Measurements from ENCODE around the gene RTN1.
"Not testable (repeated sequence)": the region's sequence is repeated elsewhere in the genome, so short reads cannot be mapped to it uniquely, and the experiment has no call there.

The RTN1 gene

DNA sequence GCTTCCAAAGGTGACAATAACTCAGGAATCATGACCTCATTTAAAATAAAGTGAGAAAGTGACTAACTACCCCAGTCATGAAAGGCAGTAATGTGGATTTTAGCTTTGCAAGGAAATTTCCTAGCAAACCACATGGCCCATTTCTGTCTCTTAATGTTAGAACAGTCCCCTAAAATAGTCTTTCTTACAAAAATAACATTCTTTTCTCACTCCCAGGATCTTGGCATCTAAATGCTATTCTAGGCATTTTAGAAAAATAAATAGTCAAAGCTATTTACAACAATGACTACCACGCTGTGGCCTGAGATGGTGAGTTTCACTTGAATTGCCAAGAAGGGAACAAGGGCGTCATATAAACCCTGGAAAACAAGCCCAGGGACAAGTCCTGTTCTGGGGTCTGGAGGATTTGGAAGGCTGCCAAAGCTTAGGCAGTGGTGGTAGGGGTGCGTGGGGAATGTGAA, 192.8 kb downstream of the RTN1 start:
- Histone ChIP-seq H3K36me3 (ENCODE audit: control insufficient read depth in 2 of 2, insufficient read depth in 2 of 2, low read length in 2 of 2) (no peaks in the 10 kb centered on the region), H3K9me3 (ENCODE audit: control insufficient read depth in 2 of 2, low read length in 2 of 2) (peaks cover 0 to 4% of the 10 kb centered on the region in 2 donors), H3K9ac (ENCODE audit: low read length in 2 of 2) (no peak overlapping the region), H3K27ac (ENCODE audit: low read length) (no peak overlapping the region), H3K4me3 (ENCODE audit: low read length in 2 of 2) (no peak overlapping the region), H3K27me3 (ENCODE audit: control insufficient read depth in 1 of 2, insufficient read depth in 2 of 2, low read length in 2 of 2) (no peaks in the 10 kb centered on the region), H3K4me1 (ENCODE audit: control insufficient read depth, insufficient read depth, low read length) (no peaks in the 10 kb centered on the region)

DNA sequence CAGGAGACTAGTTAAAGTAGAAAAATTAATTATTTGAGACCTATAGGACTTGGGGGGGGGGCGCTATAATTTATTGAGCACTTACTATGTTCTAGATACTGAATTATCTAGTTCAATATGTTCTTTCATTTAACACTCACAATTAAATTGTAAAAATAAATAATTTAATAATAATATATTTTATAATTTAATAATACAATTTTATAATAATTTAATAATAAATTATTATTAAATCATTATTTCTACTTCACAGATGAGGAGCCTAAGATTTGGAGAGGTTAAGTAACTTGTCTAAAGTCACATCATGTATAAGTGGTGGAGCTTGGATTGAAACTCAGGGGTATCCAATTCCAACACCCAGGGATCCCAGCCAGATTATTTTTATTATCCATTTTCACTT, 195.2 kb downstream of the RTN1 start:
- Histone ChIP-seq H3K27me3 (ENCODE audit: control insufficient read depth in 1 of 2, insufficient read depth in 2 of 2, low read length in 2 of 2) (no peaks in the 10 kb centered on the region), H3K9ac (ENCODE audit: low read length in 2 of 2) (no peak overlapping the region), H3K4me3 (ENCODE audit: low read length in 2 of 2) (no peak overlapping the region), H3K36me3 (ENCODE audit: control insufficient read depth in 2 of 2, insufficient read depth in 2 of 2, low read length in 2 of 2) (no peaks in the 10 kb centered on the region), H3K9me3 (ENCODE audit: control insufficient read depth in 2 of 2, low read length in 2 of 2) (peaks cover 0 to 4% of the 10 kb centered on the region in 2 donors), H3K4me1 (ENCODE audit: control insufficient read depth, insufficient read depth, low read length) (no peaks in the 10 kb centered on the region), H3K27ac (ENCODE audit: low read length) (no peak overlapping the region)

DNA sequence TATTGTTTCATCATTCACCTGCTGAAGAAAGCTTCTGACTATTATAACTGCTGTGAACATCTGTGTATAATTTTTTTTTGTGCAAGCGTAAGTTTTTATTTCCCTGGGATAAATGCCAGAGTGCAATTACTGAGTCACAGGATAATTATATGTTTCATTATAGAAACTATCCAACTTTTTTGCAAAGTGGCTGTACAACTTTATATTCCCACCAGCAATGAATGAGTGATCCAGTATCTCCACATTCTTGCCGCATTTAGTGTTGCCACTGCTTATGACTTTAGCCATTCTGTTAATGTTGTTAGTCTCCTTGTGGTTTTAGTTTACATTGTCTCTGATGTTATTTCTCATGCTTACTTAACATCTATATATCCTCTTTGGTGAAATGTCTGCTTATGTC, 205.8 kb downstream of the RTN1 start:
- H3K9ac ChIP-seq (ENCODE audit: low read length in 2 of 2): no peak overlapping the region
- no peaks in the 10 kb centered on the region for H3K4me1 ChIP-seq (ENCODE audit: control insufficient read depth, insufficient read depth, low read length)
- no peaks in the 10 kb centered on the region for H3K36me3 ChIP-seq (ENCODE audit: control insufficient read depth in 2 of 2, insufficient read depth in 2 of 2, low read length in 2 of 2)
- H3K9me3 ChIP-seq (ENCODE audit: control insufficient read depth in 2 of 2, low read length in 2 of 2): no peaks in the 10 kb centered on the region
- no peak overlapping the region for H3K4me3 ChIP-seq (ENCODE audit: low read length in 2 of 2)
- no peaks in the 10 kb centered on the region for H3K27me3 ChIP-seq (ENCODE audit: control insufficient read depth in 1 of 2, insufficient read depth in 2 of 2, low read length in 2 of 2)
- H3K27ac ChIP-seq (ENCODE audit: low read length): no peak overlapping the region

DNA sequence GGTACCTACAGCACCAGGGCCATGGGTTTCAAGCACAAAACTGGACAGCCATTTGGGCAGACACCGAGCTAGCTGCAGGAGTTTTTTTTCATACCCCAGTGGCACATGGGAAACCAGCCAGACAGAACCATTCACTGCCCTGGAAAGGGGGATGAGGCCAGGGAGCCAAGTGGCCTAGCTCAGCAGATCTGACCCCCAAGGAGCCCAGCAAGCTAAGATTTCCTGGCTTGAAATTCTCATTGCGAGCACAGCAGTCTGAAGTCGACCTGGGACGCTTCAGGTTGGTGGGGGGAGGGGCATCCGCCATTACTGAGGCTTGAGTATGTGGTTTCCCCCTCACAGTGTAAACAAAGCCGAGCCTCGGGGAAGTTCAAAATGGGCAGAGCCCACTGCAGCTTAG, 212.8 kb downstream of the RTN1 start:
- Histone ChIP-seq H3K36me3 (ENCODE audit: control insufficient read depth in 2 of 2, insufficient read depth in 2 of 2, low read length in 2 of 2) (no peaks in the 10 kb centered on the region), H3K4me3 (ENCODE audit: low read length in 2 of 2) (no peak overlapping the region), H3K9me3 (ENCODE audit: control insufficient read depth in 2 of 2, low read length in 2 of 2) (no peaks in the 10 kb centered on the region), H3K27ac (ENCODE audit: low read length) (no peak overlapping the region), H3K27me3 (ENCODE audit: control insufficient read depth in 1 of 2, insufficient read depth in 2 of 2, low read length in 2 of 2) (peaks cover 0 to 2% of the 10 kb centered on the region in 2 donors), H3K4me1 (ENCODE audit: control insufficient read depth, insufficient read depth, low read length) (no peaks in the 10 kb centered on the region), H3K9ac (ENCODE audit: low read length in 2 of 2) (no peak overlapping the region)

DNA sequence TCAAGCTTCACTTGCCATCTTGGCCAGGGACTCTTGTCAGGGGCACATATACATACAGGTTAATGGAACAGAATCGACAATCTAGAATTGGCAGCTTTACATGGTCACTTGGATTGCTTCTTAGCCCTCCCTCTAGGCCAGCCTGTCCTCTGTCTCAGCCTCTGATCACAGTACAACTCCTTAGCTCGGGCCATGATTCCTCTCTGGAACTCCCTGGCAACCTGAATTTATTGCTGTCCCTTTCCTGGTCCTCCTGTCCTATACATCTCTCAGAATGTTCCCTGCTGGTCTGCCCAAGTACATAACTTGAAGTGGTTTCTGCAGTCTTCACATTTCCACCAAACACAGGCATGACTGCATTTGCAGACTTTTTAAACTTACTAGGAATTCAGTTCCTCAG, 214.1 kb downstream of the RTN1 start:
- H3K27me3 ChIP-seq (ENCODE audit: control insufficient read depth in 1 of 2, insufficient read depth in 2 of 2, low read length in 2 of 2): peaks cover 0 to 2% of the 10 kb centered on the region in 2 donors
- H3K27ac ChIP-seq (ENCODE audit: low read length): no peak overlapping the region
- no peaks in the 10 kb centered on the region for H3K4me1 ChIP-seq (ENCODE audit: control insufficient read depth, insufficient read depth, low read length)
- no peaks in the 10 kb centered on the region for H3K36me3 ChIP-seq (ENCODE audit: control insufficient read depth in 2 of 2, insufficient read depth in 2 of 2, low read length in 2 of 2)
- H3K9me3 ChIP-seq (ENCODE audit: control insufficient read depth in 2 of 2, low read length in 2 of 2): no peaks in the 10 kb centered on the region
- no peak overlapping the region for H3K4me3 ChIP-seq (ENCODE audit: low read length in 2 of 2)
- no peak overlapping the region for H3K9ac ChIP-seq (ENCODE audit: low read length in 2 of 2)

DNA sequence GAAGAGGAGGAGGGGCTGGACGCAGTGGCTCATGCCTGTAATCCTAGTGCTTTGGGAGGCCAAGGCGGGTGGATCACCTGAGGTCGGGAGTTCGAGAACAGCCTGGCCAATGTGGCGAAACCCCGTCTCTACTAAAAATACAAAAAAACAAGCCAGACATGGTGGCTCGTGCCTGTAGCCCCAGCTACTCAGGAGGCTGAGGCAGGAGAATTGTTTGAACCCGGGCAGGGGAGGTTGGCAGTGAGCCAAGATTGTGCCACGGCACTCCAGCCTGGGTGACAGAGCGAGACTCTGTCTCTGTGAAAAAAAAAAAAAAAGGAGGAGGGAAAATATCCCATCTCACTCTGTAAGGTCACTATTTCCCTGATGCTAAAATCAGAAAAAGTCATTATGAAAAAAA, 216.4 kb downstream of the RTN1 start:
- not testable (repeated sequence) for H3K27ac ChIP-seq (ENCODE audit: low read length); H3K27me3 ChIP-seq (ENCODE audit: control insufficient read depth in 1 of 2, insufficient read depth in 2 of 2, low read length in 2 of 2); H3K9me3 ChIP-seq (ENCODE audit: control insufficient read depth in 2 of 2, low read length in 2 of 2); H3K9ac ChIP-seq (ENCODE audit: low read length in 2 of 2); H3K36me3 ChIP-seq (ENCODE audit: control insufficient read depth in 2 of 2, insufficient read depth in 2 of 2, low read length in 2 of 2); H3K4me1 ChIP-seq (ENCODE audit: control insufficient read depth, insufficient read depth, low read length); H3K4me3 ChIP-seq (ENCODE audit: low read length in 2 of 2)

DNA sequence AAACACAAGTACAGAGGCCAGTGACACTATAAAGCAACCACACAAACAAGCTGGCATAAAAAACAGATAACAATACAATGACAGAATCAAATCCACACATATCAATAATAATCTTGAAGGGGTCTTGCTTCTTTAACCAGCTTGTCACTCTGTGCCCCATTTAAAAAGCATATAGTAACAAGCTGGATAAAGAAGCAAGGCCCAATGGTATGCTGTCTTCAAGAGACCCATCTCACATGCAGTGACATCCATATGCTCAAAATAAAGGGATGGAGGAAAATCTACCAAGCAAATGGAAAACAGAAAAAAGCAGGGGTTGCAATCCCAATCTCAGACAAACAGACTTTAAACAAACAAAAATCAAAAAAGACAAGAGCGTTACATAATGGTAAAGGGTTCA, 223.7 kb downstream of the RTN1 start:
- not testable (repeated sequence) for H3K4me3 ChIP-seq (ENCODE audit: low read length in 2 of 2); H3K9ac ChIP-seq (ENCODE audit: low read length in 2 of 2); H3K36me3 ChIP-seq (ENCODE audit: control insufficient read depth in 2 of 2, insufficient read depth in 2 of 2, low read length in 2 of 2); H3K27me3 ChIP-seq (ENCODE audit: control insufficient read depth in 1 of 2, insufficient read depth in 2 of 2, low read length in 2 of 2); H3K27ac ChIP-seq (ENCODE audit: low read length); H3K4me1 ChIP-seq (ENCODE audit: control insufficient read depth, insufficient read depth, low read length)
- peaks cover 2 to 11% of the 10 kb centered on the region in 2 donors for H3K9me3 ChIP-seq (ENCODE audit: control insufficient read depth in 2 of 2, low read length in 2 of 2)

DNA sequence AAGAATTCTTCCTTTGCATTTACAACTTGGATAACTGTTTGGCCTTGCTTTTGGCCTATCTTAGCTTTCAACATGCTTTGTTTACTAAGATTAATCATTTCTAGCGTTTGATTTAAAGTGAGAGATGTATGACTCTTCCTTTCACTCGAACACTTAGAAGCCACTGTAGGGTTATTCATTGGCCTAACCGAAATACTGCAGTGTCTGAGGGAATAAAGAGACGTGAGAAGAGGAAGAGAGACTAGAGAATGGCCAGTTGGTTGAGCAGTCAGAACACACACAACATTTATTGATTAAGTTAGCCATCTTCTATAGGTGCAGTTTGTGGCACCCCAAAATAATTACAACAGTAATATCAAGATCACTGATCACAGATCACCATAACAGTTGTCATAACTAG, 231.7 kb downstream of the RTN1 start:
- Histone ChIP-seq H3K27me3 (ENCODE audit: control insufficient read depth in 1 of 2, insufficient read depth in 2 of 2, low read length in 2 of 2) (no peaks in the 10 kb centered on the region), H3K4me3 (ENCODE audit: low read length in 2 of 2) (no peak overlapping the region), H3K4me1 (ENCODE audit: control insufficient read depth, insufficient read depth, low read length) (no peaks in the 10 kb centered on the region), H3K9ac (ENCODE audit: low read length in 2 of 2) (no peak overlapping the region), H3K36me3 (ENCODE audit: control insufficient read depth in 2 of 2, insufficient read depth in 2 of 2, low read length in 2 of 2) (no peaks in the 10 kb centered on the region), H3K9me3 (ENCODE audit: control insufficient read depth in 2 of 2, low read length in 2 of 2) (peaks cover 0 to 2% of the 10 kb centered on the region in 2 donors), H3K27ac (ENCODE audit: low read length) (no peak overlapping the region)

DNA sequence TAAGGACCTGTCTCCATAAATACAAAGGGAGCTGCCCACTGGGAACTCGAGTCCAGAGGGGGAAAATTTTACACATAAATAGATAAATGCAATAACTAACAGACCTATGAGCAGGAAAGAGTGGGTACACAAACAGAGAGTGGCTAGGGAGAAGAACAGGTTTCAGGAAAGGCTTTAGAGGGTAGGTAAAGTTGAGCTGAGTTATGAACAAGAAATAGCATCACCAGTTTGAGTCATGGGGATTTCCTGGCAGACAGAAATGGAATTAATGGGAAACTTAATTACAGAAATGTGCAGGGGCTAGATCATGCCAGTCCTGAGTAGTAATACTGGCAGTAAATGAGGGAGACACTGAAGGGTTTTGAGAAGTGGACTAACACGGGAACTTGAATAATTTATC, 236.0 kb downstream of the RTN1 start:
- Histone ChIP-seq H3K27me3 (ENCODE audit: control insufficient read depth in 1 of 2, insufficient read depth in 2 of 2, low read length in 2 of 2) (peaks cover 10 to 19% of the 10 kb centered on the region in 2 donors), H3K27ac (ENCODE audit: low read length) (no peak overlapping the region), H3K36me3 (ENCODE audit: control insufficient read depth in 2 of 2, insufficient read depth in 2 of 2, low read length in 2 of 2) (no peaks in the 10 kb centered on the region), H3K9me3 (ENCODE audit: control insufficient read depth in 2 of 2, low read length in 2 of 2) (no peaks in the 10 kb centered on the region), H3K4me1 (ENCODE audit: control insufficient read depth, insufficient read depth, low read length) (no peaks in the 10 kb centered on the region), H3K4me3 (ENCODE audit: low read length in 2 of 2) (no peak overlapping the region), H3K9ac (ENCODE audit: low read length in 2 of 2) (no peak overlapping the region)

DNA sequence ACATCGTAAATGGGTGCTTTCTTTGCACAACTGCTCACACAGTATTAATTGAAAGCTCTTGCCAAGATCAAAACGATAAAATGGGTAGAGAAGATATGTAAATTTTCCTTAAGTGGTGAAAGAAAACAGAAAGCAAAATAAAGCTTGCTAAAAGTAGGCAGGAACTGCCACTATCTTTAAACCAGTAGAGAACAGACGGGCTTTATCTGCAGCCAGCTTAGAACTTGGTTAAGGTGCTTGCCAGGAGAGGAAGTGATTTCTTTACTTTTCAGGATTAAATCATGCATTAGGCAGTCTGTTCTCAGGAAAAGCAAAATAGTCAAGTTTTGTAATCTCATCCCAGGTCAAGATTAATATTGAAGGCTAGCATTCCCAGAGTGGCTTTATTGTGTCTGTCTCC, 237.1 kb downstream of the RTN1 start:
- Histone ChIP-seq H3K4me1 (ENCODE audit: control insufficient read depth, insufficient read depth, low read length) (no peaks in the 10 kb centered on the region), H3K9me3 (ENCODE audit: control insufficient read depth in 2 of 2, low read length in 2 of 2) (no peaks in the 10 kb centered on the region), H3K27me3 (ENCODE audit: control insufficient read depth in 1 of 2, insufficient read depth in 2 of 2, low read length in 2 of 2) (peaks cover 10 to 19% of the 10 kb centered on the region in 2 donors), H3K27ac (ENCODE audit: low read length) (no peak overlapping the region), H3K9ac (ENCODE audit: low read length in 2 of 2) (no peak overlapping the region), H3K36me3 (ENCODE audit: control insufficient read depth in 2 of 2, insufficient read depth in 2 of 2, low read length in 2 of 2) (no peaks in the 10 kb centered on the region), H3K4me3 (ENCODE audit: low read length in 2 of 2) (no peak overlapping the region)

DNA sequence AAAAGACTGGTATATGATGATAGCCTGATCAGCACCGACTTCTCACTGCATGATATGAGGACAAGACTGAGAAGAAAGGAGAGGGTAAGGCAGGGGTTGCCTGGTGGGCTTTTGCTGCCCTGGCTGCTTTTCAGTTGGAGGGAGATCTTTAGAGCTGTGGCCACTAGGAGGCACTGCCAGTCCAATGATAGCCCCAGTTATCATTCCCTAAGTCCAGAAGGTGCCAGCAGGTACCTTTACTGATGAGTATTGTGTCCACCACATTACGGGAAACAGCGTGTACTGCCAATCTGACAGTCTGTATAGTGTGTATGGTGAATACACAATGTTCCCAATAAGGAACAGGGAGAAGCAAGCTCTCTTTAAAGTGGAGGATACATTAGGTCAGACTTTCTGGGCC, 238.2 kb downstream of the RTN1 start:
- Histone ChIP-seq H3K9ac (ENCODE audit: low read length in 2 of 2) (no peak overlapping the region), H3K9me3 (ENCODE audit: control insufficient read depth in 2 of 2, low read length in 2 of 2) (no peaks in the 10 kb centered on the region), H3K4me1 (ENCODE audit: control insufficient read depth, insufficient read depth, low read length) (no peaks in the 10 kb centered on the region), H3K27me3 (ENCODE audit: control insufficient read depth in 1 of 2, insufficient read depth in 2 of 2, low read length in 2 of 2) (peaks cover 10 to 19% of the 10 kb centered on the region in 2 donors), H3K4me3 (ENCODE audit: low read length in 2 of 2) (no peak overlapping the region), H3K27ac (ENCODE audit: low read length) (no peak overlapping the region), H3K36me3 (ENCODE audit: control insufficient read depth in 2 of 2, insufficient read depth in 2 of 2, low read length in 2 of 2) (no peaks in the 10 kb centered on the region)

Data from stomach smooth muscle (tissue), 2 donors.